GM19463 (cell line): Measurements from ENCODE around the gene LHPP.

ENCODE experiments used
- ATAC-seq: cut with Tn5 transposase; IDR thresholded peaks from one replicate; pipeline ENCODE4 v1.9.1; 2021; ENCODE audit warnings: mild to moderate bottlenecking, moderate library complexity; ENCODE audit not compliant: unreplicated experiment

Gene LHPP

GRCh38 chr10:124468624-124469023 is 7.0 kb downstream of the LHPP start:
- ATAC-seq = no peak

GRCh38 chr10:124469956-124470484 is 8.4 kb downstream of the LHPP start:
- ATAC-seq = no peak

GRCh38 chr10:124470544-124471434 is 9.2 kb downstream of the LHPP start:
- no peak for ATAC-seq

- ATAC-seq = no peak
Measured at GRCh38 chr10:124472071-124472470, 10.4 kb downstream of the LHPP start.

GRCh38 chr10:124473070-124473469 is 11.4 kb downstream of the LHPP start:
- no peak for ATAC-seq

- ATAC-seq = no peak
Measured at GRCh38 chr10:124474514-124475070, 13.0 kb downstream of the LHPP start.

- ATAC-seq = no peak
Measured at GRCh38 chr10:124476043-124476725, 14.6 kb downstream of the LHPP start.

GRCh38 chr10:124477614-124478363 is 16.2 kb downstream of the LHPP start:
- ATAC-seq = no peak

- no peak for ATAC-seq
Measured at GRCh38 chr10:124478515-124478914, 16.9 kb downstream of the LHPP start.

- no peak for ATAC-seq
Measured at GRCh38 chr10:124480860-124481259, 19.2 kb downstream of the LHPP start.

GRCh38 chr10:124481717-124482116 is 20.1 kb downstream of the LHPP start:
- no peak for ATAC-seq

- no peak for ATAC-seq
Measured at GRCh38 chr10:124482236-124482800, 20.7 kb downstream of the LHPP start.

GRCh38 chr10:124482876-124483275 is 21.3 kb downstream of the LHPP start:
- no peak for ATAC-seq

GRCh38 chr10:124484031-124484430 is 22.4 kb downstream of the LHPP start:
- no peak for ATAC-seq

- ATAC-seq = no peak
Measured at GRCh38 chr10:124484661-124485060, 23.0 kb downstream of the LHPP start.

- no peak for ATAC-seq
Measured at GRCh38 chr10:124486635-124487034, 25.0 kb downstream of the LHPP start.

GRCh38 chr10:124491105-124491504 is 29.5 kb downstream of the LHPP start:
- no peak for ATAC-seq

GRCh38 chr10:124492266-124492665 is 30.6 kb downstream of the LHPP start:
- no peak for ATAC-seq

- ATAC-seq = no peak
Measured at GRCh38 chr10:124493214-124493882, 31.7 kb downstream of the LHPP start.
